Endothelial cell of umbilical vein (primary cell): Measurements from ENCODE around the gene RAD51B.

Experiments used
- EZH2 ChIP-seq: IDR thresholded peaks from 2 replicates; pipeline ENCODE4 v1.6.1; 2012; ENCODE audit warnings: borderline replicate concordance, low read depth, mild to moderate bottlenecking, moderate library complexity, low read length, inconsistent platforms; ENCODE audit not compliant: severe bottlenecking
- FOS ChIP-seq: IDR thresholded peaks from 2 replicates; pipeline ENCODE4 v1.6.1; 2011; ENCODE audit warnings: mild to moderate bottlenecking, low read length, moderate library complexity, borderline replicate concordance; ENCODE audit not compliant: insufficient read depth
- GATA2 ChIP-seq: IDR thresholded peaks from 2 replicates; pipeline ENCODE4 v1.7.0; 2011; ENCODE audit warnings: low read depth, mild to moderate bottlenecking, moderate library complexity, mixed read lengths, low read length; ENCODE audit not compliant: insufficient read length, insufficient read depth
- POLR2A ChIP-seq: IDR thresholded peaks from 2 replicates; pipeline ENCODE4 v1.6.1; 2012; ENCODE audit warnings: low read depth, mild to moderate bottlenecking, control low read depth, low read length
- POLR2AphosphoS5 ChIP-seq: IDR thresholded peaks from 2 replicates; pipeline ENCODE4 v1.6.1; 2012; ENCODE audit warnings: low read depth, mild to moderate bottlenecking, control low read depth, low read length, moderate library complexity; ENCODE audit not compliant: insufficient read depth
- TF ChIP-seq, protein P1 (sequence below), 2 donors: IDR thresholded peaks; 1 replicate in 1 of 2; 2 replicates in 1 of 2; pipeline ENCODE4 v1.5.1; 2011; ENCODE audit warnings: low read length in 2 of 2, mild to moderate bottlenecking in 2 of 2, moderate library complexity in 2 of 2, control low read depth in 1 of 2, inconsistent platforms in 1 of 2, low read depth in 1 of 2; ENCODE audit not compliant: insufficient read depth in 1 of 2; ENCODE audit errors: extremely low read depth in 1 of 2
- TF ChIP-seq, protein P2 (sequence below): IDR thresholded peaks from 2 replicates; pipeline ENCODE4 v1.6.1; 2011; ENCODE audit not compliant: insufficient read depth, insufficient read length

GRCh38 chr14:67961676-67962075 is 142.1 kb downstream of the RAD51B start:
- TF ChIP-seq POLR2AphosphoS5 (no peak), POLR2A (no peak), EZH2 (no peak), GATA2 (no peak), FOS (no peak)
- TF ChIP-seq, protein P1, sequence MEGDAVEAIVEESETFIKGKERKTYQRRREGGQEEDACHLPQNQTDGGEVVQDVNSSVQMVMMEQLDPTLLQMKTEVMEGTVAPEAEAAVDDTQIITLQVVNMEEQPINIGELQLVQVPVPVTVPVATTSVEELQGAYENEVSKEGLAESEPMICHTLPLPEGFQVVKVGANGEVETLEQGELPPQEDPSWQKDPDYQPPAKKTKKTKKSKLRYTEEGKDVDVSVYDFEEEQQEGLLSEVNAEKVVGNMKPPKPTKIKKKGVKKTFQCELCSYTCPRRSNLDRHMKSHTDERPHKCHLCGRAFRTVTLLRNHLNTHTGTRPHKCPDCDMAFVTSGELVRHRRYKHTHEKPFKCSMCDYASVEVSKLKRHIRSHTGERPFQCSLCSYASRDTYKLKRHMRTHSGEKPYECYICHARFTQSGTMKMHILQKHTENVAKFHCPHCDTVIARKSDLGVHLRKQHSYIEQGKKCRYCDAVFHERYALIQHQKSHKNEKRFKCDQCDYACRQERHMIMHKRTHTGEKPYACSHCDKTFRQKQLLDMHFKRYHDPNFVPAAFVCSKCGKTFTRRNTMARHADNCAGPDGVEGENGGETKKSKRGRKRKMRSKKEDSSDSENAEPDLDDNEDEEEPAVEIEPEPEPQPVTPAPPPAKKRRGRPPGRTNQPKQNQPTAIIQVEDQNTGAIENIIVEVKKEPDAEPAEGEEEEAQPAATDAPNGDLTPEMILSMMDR (IDR thresholded peaks at IDR 0.05; ENCODE audit: extremely low read depth in 1 of 2, insufficient read depth in 1 of 2, low read depth in 1 of 2, low read length in 2 of 2), result no peak
- TF ChIP-seq, protein P2, sequence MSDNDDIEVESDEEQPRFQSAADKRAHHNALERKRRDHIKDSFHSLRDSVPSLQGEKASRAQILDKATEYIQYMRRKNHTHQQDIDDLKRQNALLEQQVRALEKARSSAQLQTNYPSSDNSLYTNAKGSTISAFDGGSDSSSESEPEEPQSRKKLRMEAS, result no peak
